Liver (tissue), 3 donors: ENCODE data around the gene MLKL.

Source experiments
- ATF3 ChIP-seq: IDR thresholded peaks from 2 replicates; pipeline ENCODE4 v1.6.1; 2016; ENCODE audit warnings: antibody characterized with exemption
- CTCF ChIP-seq: fragments of 150-350 bp; IDR thresholded peaks from 2 replicates; pipeline ENCODE4 v1.5.1; 2017; ENCODE audit warnings: improper control_type of control experiment, low read depth, low read length; ENCODE audit not compliant: missing input control
- MAX ChIP-seq: IDR thresholded peaks from 2 replicates; pipeline ENCODE4 v1.6.1; 2016; ENCODE audit warnings: antibody characterized with exemption
- REST ChIP-seq: IDR thresholded peaks from 2 replicates; pipeline ENCODE4 v1.6.1; 2016; ENCODE audit warnings: antibody characterized with exemption, mild to moderate bottlenecking
- RXRA ChIP-seq, 2 donors: IDR thresholded peaks; 2 replicates each; pipeline ENCODE4 v1.6.1; 2017 to 2018; ENCODE audit warnings: antibody characterized with exemption in 2 of 2, mild to moderate bottlenecking in 1 of 2
- TAF1 ChIP-seq: conservative IDR thresholded peaks from 2 replicates; pipeline ENCODE4 v1.6.1; 2016; ENCODE audit warnings: antibody characterized with exemption, mild to moderate bottlenecking
- YY1 ChIP-seq: IDR thresholded peaks from 2 replicates; pipeline ENCODE4 v1.6.1; 2016; ENCODE audit warnings: antibody characterized with exemption, mild to moderate bottlenecking
- donor health status: healthy.
- donor health status: healthy.

GRCh38 chr16:74623214-74623838, 77.3 kb downstream of the MLKL start:
- TF ChIP-seq MAX, result no peak
- TF ChIP-seq CTCF, result peak; percentile 59
- no peak for TF ChIP-seq YY1
- TF ChIP-seq REST, result no peak
- TF ChIP-seq ATF3, result no peak
- no peak for TF ChIP-seq RXRA (IDR thresholded peaks at IDR 0.05)
- TF ChIP-seq TAF1, result no peak
